Right cardiac atrium (tissue), 5 donors: ENCODE measurements around the gene ADRA1B. TPM values are rescaled to one million over a fixed set of nuclear protein-coding genes. Genes with fewer than 3 reads are reported as not detected.

Experiments used
- ATAC-seq, 2 donors: fragments of 200-7000 bp; cut with Tn5 transposase; one replicate each; pipeline versions ENCODE4 v1.8.0 to v1.9.1; 2020; ENCODE audit warnings: moderate library complexity in 2 of 2, mild to moderate bottlenecking in 1 of 2
- DNase-seq, 3 donors: peaks; one replicate each; pipeline ENCODE4 v3.0.0-alpha.2; 2020
- H3K27ac ChIP-seq: one replicate; pipeline ENCODE4 v1.5.1; 2013; ENCODE audit warnings: mild to moderate bottlenecking, low read length, control low read depth, moderate library complexity
- H3K27me3 ChIP-seq: one replicate; pipeline ENCODE4 v1.6.1; 2013; ENCODE audit not compliant: control insufficient read depth, insufficient read depth
- H3K4me1 ChIP-seq: one replicate; pipeline ENCODE4 v1.6.1; 2013; ENCODE audit warnings: low read length; ENCODE audit not compliant: control insufficient read depth, insufficient read depth
- H3K4me3 ChIP-seq: one replicate; pipeline ENCODE4 v1.5.1; 2013; ENCODE audit warnings: low read length, control low read depth
- H3K9me3 ChIP-seq: one replicate; pipeline ENCODE4 v1.6.1; 2013; ENCODE audit warnings: low read length; ENCODE audit not compliant: control insufficient read depth
- WGBS: extraction: QIAGEN DNeasy Blood & Tissue Kit; methylation state at CpG from one replicate; pipeline ENCODE4 v1.1.7; 2013; 5-methylcytosine and 5-hydroxymethylcytosine counted together
- intact Hi-C, 4 donors: fragments of 100-400 bp; cut with DNase I; formaldehyde crosslinking; loops; one replicate each; pipeline versions ENCODE4 v1.11.0 to v1.14.0; 2022 to 2023
- polyA plus RNA-seq: library from polyadenylated mRNA; stranded (reverse); fragments of 200-250 nt; gene quantifications from one replicate; pipeline ENCODE4 v1.2.3, GENCODE V29; 2013
- total RNA-seq, 4 donors: library from RNA; stranded (reverse); fragmentation: NEBNext Ultra II Directional; extraction: Animal tissue kit (Norgen Biotek cat#: 25700); gene quantifications; one replicate each; pipeline ENCODE4 v1.2.1, GENCODE V29; 2021
- donor health status: healthy with polysubstance abuse.
- donor health status: DM: no; HTN: yes; CAD: no.
- donor health status: DM: no; HTN: no; CAD: no.
- donor health status: DM: no; HTN: yes; CAD: no; lungs with severe emphysema.
- donor health status: DM: yes; HTN: yes; CAD: no.

Gene ADRA1B
- total and polyA plus RNA-seq, 5 donors, result 1.3 to 3.6 (median 2.4) TPM

- H3K4me1 ChIP-seq, result no peaks in the 10 kb centered on the region
- no peaks in the 10 kb centered on the region for H3K27me3 ChIP-seq
- H3K9me3 ChIP-seq, result no peaks in the 10 kb centered on the region
- peak; percentile 28 to 53 for ATAC-seq
- 62% methylated on average over 10 of the region's 10 CpGs for WGBS
- no peak overlapping the region for H3K4me3 ChIP-seq
- H3K27ac ChIP-seq, result no peak overlapping the region
- intact Hi-C loops, result no loop called here
- DNase-seq, result no peak
These were observed 17.5 kb downstream of the ADRA1B start for GRCh38 chr5:159933531-159934485.

DNA sequence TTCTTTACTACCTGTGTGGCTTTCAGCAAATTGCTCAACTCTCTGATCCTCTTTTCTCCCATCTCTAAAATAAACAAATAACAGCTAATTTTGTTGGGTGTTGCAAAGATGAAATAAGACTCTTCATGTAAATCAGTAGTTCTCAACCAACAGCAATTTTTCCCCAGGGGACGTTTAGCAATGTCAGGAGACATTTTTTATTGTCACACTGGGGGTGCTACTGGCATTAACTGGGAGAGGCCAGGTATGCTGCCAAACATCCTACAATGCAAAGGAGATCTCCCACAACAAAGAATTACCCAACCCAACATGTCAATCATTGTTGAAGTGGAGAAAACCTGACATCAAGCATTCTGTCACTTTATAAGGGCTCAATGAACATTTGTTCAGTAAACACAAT lies 19.7 kb downstream of the ADRA1B start:
- WGBS, result 59% methylated on average over 1 of the region's 1 CpG
- intact Hi-C loops, result no loop called here
- no peaks in the 10 kb centered on the region for H3K27me3 ChIP-seq
- no peak overlapping the region for H3K27ac ChIP-seq
- DNase-seq (no peak), ATAC-seq (no peak)
- H3K4me1 ChIP-seq, result no peaks in the 10 kb centered on the region
- no peak overlapping the region for H3K4me3 ChIP-seq
- H3K9me3 ChIP-seq, result no peaks in the 10 kb centered on the region

- DNase-seq (no peak), ATAC-seq (peak; percentile 61)
- intact Hi-C loops, result no loop called here
- Histone ChIP-seq H3K27ac (peak overlapping the region; percentile 58), H3K4me3 (no peak overlapping the region), H3K4me1 (no peaks in the 10 kb centered on the region), H3K27me3 (no peaks in the 10 kb centered on the region), H3K9me3 (no peaks in the 10 kb centered on the region)
- WGBS, result 66% methylated on average over 6 of the region's 6 CpGs
These were observed 20.5 kb downstream of the ADRA1B start for GRCh38 chr5:159936686-159937329.

GRCh38 chr5:159937580-159937979 lies 21.3 kb downstream of the ADRA1B start:
- 94% methylated on average over 10 of the region's 10 CpGs for WGBS

GRCh38 chr5:159943326-159943725 lies 27.0 kb downstream of the ADRA1B start:
- H3K9me3 ChIP-seq, result no peaks in the 10 kb centered on the region
- DNase-seq (no peak), ATAC-seq (no peak)
- H3K27ac ChIP-seq, result no peak overlapping the region
- intact Hi-C loops, result no loop called here
- no peaks in the 10 kb centered on the region for H3K27me3 ChIP-seq
- WGBS, result 70% methylated on average over 5 of the region's 5 CpGs
- no peak overlapping the region for H3K4me3 ChIP-seq
- H3K4me1 ChIP-seq, result no peaks in the 10 kb centered on the region

More at GRCh38 chr5:159937580-159937979, 21.3 kb downstream of the ADRA1B start:
- no peaks in the 10 kb centered on the region for H3K9me3 ChIP-seq
- no peaks in the 10 kb centered on the region for H3K27me3 ChIP-seq
- no peak overlapping the region for H3K27ac ChIP-seq
- intact Hi-C loops, result no loop called here
- ATAC-seq (no peak), DNase-seq (no peak)
- no peak overlapping the region for H3K4me3 ChIP-seq
- H3K4me1 ChIP-seq, result no peaks in the 10 kb centered on the region

GRCh38 chr5:159944056-159944600 lies 27.8 kb downstream of the ADRA1B start:
- ATAC-seq, result no peak
- no peak overlapping the region for H3K4me3 ChIP-seq
- DNase-seq, result no peak
- 61% methylated on average over 5 of the region's 5 CpGs for WGBS
- no peaks in the 10 kb centered on the region for H3K9me3 ChIP-seq
- H3K27me3 ChIP-seq, result no peaks in the 10 kb centered on the region
- H3K4me1 ChIP-seq, result no peaks in the 10 kb centered on the region
- intact Hi-C loops, result no loop called here
- no peak overlapping the region for H3K27ac ChIP-seq

DNA sequence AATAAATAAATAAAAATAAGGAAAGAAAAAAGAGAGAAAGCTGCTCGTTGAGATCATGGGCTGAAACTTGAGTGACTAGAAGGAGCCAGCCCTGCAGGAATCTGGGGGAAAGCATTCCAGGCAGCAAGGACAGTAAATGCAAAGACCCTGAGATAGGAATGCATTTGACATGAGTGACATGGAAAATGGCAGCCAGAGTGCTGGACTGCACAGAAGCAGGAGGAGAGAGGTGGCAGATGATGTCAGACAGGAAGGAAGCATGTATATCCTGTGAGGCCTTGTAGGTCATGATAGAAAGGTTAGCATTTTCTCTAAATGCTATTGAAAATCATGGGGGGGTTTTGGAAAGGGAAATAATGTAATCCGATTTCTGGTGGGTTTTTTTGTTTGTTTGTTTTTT lies 29.1 kb downstream of the ADRA1B start:
- H3K4me1 ChIP-seq, result no peaks in the 10 kb centered on the region
- intact Hi-C loops, result no loop called here
- H3K27me3 ChIP-seq, result no peaks in the 10 kb centered on the region
- H3K4me3 ChIP-seq, result no peak overlapping the region
- WGBS, result 74% methylated on average over 2 of the region's 2 CpGs
- H3K9me3 ChIP-seq, result no peaks in the 10 kb centered on the region
- DNase-seq (no peak), ATAC-seq (no peak)
- H3K27ac ChIP-seq, result no peak overlapping the region

DNA sequence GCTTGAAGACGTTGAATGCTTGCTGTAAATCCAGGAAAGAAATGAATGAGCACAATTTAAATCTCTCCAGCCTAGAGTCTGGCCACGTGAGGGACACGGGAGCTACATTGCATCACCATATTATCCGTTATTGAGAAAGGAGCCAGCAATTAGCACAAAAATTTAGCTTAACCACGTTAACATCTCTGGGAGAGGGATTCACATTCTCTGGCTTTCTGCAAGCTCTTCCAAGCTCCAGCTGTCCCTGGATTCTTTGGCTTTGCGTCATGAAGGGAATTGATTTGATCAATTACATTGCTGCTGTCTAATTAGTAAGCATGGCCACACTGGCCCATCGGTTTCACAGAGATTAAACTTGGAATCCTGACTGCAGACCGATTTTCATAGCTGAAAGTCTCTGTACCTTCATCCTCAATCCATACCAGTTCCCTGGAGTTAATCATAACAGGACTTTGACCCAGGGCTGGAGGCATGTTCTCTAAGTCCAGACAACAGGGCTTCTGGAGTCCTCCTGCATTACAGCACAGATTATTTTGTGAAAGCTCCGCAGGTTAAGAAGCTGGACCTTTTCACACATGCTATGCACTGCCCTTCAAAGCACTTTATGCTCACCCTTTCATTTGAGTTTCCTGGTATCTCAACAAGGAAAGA lies 31.6 kb downstream of the ADRA1B start:
- WGBS, result 64% methylated on average over 9 of the region's 9 CpGs
- no peaks in the 10 kb centered on the region for H3K9me3 ChIP-seq
- DNase-seq, result no peak
- no peak overlapping the region for H3K27ac ChIP-seq
- no peak for ATAC-seq
- H3K4me1 ChIP-seq, result no peaks in the 10 kb centered on the region
- intact Hi-C loops, result no loop called here
- H3K4me3 ChIP-seq, result no peak overlapping the region
- H3K27me3 ChIP-seq, result no peaks in the 10 kb centered on the region

DNA sequence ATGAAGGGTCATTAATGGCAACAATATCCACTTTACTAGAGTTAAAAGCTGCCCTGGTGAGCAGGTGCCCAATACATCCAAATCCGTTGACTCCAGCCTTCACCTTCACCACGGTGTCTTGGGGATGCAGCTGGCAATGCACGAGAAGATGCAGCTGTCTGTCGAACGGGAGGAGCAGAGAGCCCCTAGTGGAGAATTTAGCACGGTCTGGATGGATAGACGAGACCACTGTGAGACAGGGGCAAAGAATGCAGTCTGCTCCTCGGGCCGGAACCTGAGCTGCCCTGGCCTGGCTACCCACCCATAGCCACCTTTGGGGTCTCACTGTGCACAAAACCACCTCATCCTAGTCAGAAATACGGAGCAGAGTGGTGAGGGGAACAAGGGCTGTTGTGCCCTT lies 35.1 kb downstream of the ADRA1B start:
- H3K9me3 ChIP-seq, result no peaks in the 10 kb centered on the region
- H3K27ac ChIP-seq, result no peak overlapping the region
- no peaks in the 10 kb centered on the region for H3K4me1 ChIP-seq
- H3K27me3 ChIP-seq, result no peaks in the 10 kb centered on the region
- ATAC-seq (no peak), DNase-seq (no peak)
- intact Hi-C loops, result no loop called here
- no peak overlapping the region for H3K4me3 ChIP-seq
- WGBS, result 28% methylated on average over 10 of the region's 10 CpGs

GRCh38 chr5:159951834-159952233 lies 35.6 kb downstream of the ADRA1B start:
- DNase-seq (no peak), ATAC-seq (no peak)
- 82% methylated on average over 3 of the region's 3 CpGs for WGBS
- intact Hi-C loops, result no loop called here
- no peaks in the 10 kb centered on the region for H3K27me3 ChIP-seq
- no peaks in the 10 kb centered on the region for H3K4me1 ChIP-seq
- H3K9me3 ChIP-seq, result no peaks in the 10 kb centered on the region
- no peak overlapping the region for H3K27ac ChIP-seq
- no peak overlapping the region for H3K4me3 ChIP-seq

GRCh38 chr5:159953609-159954008 lies 37.3 kb downstream of the ADRA1B start:
- Histone ChIP-seq H3K9me3 (no peaks in the 10 kb centered on the region), H3K27me3 (no peaks in the 10 kb centered on the region), H3K27ac (no peak overlapping the region), H3K4me1 (no peaks in the 10 kb centered on the region), H3K4me3 (no peak overlapping the region)
- no peak for ATAC-seq
- intact Hi-C loops, result no loop called here
- 91% methylated on average over 3 of the region's 3 CpGs for WGBS
- no peak for DNase-seq
